Skeletal muscle cell (primary cell): ENCODE measurements around the gene TSC22D2.

ENCODE experiments used
- DNase-seq: peaks from one replicate; pipeline ENCODE4 v3.0.0-alpha.2; 2010; ENCODE audit warnings: low read depth
- H3K4me3 ChIP-seq: 2 replicates; pipeline ENCODE4 v1.5.1; 2011; ENCODE audit warnings: low read depth, mild to moderate bottlenecking, control low read depth, low read length, moderate library complexity

Gene TSC22D2

GRCh38 chr3:150439657-150440056 is 31.6 kb downstream of the TSC22D2 start:
- no peak overlapping the region for H3K4me3 ChIP-seq
- no peak for DNase-seq

- H3K4me3 ChIP-seq, result no peak overlapping the region
- DNase-seq, result peak; percentile 22
These were observed 35.2 kb downstream of the TSC22D2 start for GRCh38 chr3:150443331-150443741.

- DNase-seq, result no peak
These were observed 36.3 kb downstream of the TSC22D2 start for GRCh38 chr3:150444371-150444770.

GRCh38 chr3:150446470-150446977 is 38.4 kb downstream of the TSC22D2 start:
- H3K4me3 ChIP-seq, result no peak overlapping the region
- DNase-seq, result no peak

More at GRCh38 chr3:150444371-150444770, 36.3 kb downstream of the TSC22D2 start:
- H3K4me3 ChIP-seq, result no peak overlapping the region

GRCh38 chr3:150447084-150447483 is 39.0 kb downstream of the TSC22D2 start:
- no peak for DNase-seq

GRCh38 chr3:150447631-150448465 is 39.8 kb downstream of the TSC22D2 start:
- H3K4me3 ChIP-seq, result no peak overlapping the region
- DNase-seq, result no peak

More at GRCh38 chr3:150447084-150447483, 39.0 kb downstream of the TSC22D2 start:
- H3K4me3 ChIP-seq, result no peak overlapping the region

- DNase-seq, result peak; percentile 36
- no peak overlapping the region for H3K4me3 ChIP-seq
These were observed 41.1 kb downstream of the TSC22D2 start for GRCh38 chr3:150449169-150449721.

GRCh38 chr3:150450916-150451315 is 42.8 kb downstream of the TSC22D2 start:
- no peak for DNase-seq
- H3K4me3 ChIP-seq, result no peak overlapping the region

GRCh38 chr3:150451329-150452048 is 43.4 kb downstream of the TSC22D2 start:
- no peak for DNase-seq

GRCh38 chr3:150453353-150453752 is 45.3 kb downstream of the TSC22D2 start:
- no peak overlapping the region for H3K4me3 ChIP-seq
- no peak for DNase-seq

More at GRCh38 chr3:150451329-150452048, 43.4 kb downstream of the TSC22D2 start:
- no peak overlapping the region for H3K4me3 ChIP-seq

GRCh38 chr3:150454085-150454484 is 46.0 kb downstream of the TSC22D2 start:
- no peak for DNase-seq
- no peak overlapping the region for H3K4me3 ChIP-seq

- no peak overlapping the region for H3K4me3 ChIP-seq
- no peak for DNase-seq
These were observed 46.5 kb downstream of the TSC22D2 start for GRCh38 chr3:150454622-150455021.

GRCh38 chr3:150455341-150455740 is 47.2 kb downstream of the TSC22D2 start:
- no peak overlapping the region for H3K4me3 ChIP-seq
- no peak for DNase-seq

- no peak overlapping the region for H3K4me3 ChIP-seq
- no peak for DNase-seq
These were observed 49.9 kb downstream of the TSC22D2 start for GRCh38 chr3:150458001-150458400.

GRCh38 chr3:150460484-150460883 is 52.4 kb downstream of the TSC22D2 start:
- no peak overlapping the region for H3K4me3 ChIP-seq
- no peak for DNase-seq

GRCh38 chr3:150461399-150461798 is 53.3 kb downstream of the TSC22D2 start:
- no peak overlapping the region for H3K4me3 ChIP-seq
- DNase-seq, result no peak

GRCh38 chr3:150462108-150462507 is 54.0 kb downstream of the TSC22D2 start:
- H3K4me3 ChIP-seq, result no peak overlapping the region
- no peak for DNase-seq

- H3K4me3 ChIP-seq, result no peak overlapping the region
- DNase-seq, result no peak
These were observed 56.6 kb downstream of the TSC22D2 start for GRCh38 chr3:150464684-150465083.

GRCh38 chr3:150467381-150467780 is 59.3 kb downstream of the TSC22D2 start:
- DNase-seq, result no peak
- H3K4me3 ChIP-seq, result no peak overlapping the region
